Activated CD4-positive, alpha-beta T cell treated with anti-CD3 and anti-CD28 coated beads, Interleukin-2, amount 10 ng/mL, durations not matched to agents 24 days and 14 days (primary cell): ENCODE results near the gene RUFY3. TPM values are rescaled to one million over a fixed set of nuclear protein-coding genes. Genes with fewer than 3 reads are reported as not detected.
"Not testable (repeated sequence)": the region's sequence is repeated elsewhere in the genome, so short reads cannot be mapped to it uniquely, and the experiment has no call there.

Experiments used
- DNase-seq: peaks from one replicate; pipeline ENCODE4 v3.0.0; 2022
- H3K27ac Mint-ChIP-seq: one replicate; pipeline ENCODE4 v1.8.0; 2022; ENCODE audit warnings: mild to moderate bottlenecking, mixed read lengths
- H3K27me3 Mint-ChIP-seq: one replicate; pipeline ENCODE4 v1.8.0; 2022; ENCODE audit warnings: mixed read lengths
- H3K36me3 Mint-ChIP-seq: one replicate; pipeline ENCODE4 v1.8.0; 2022; ENCODE audit warnings: low read depth, mild to moderate bottlenecking, mixed read lengths
- H3K4me1 Mint-ChIP-seq: one replicate; pipeline ENCODE4 v1.8.0; 2021; ENCODE audit warnings: mixed read lengths
- H3K4me3 Mint-ChIP-seq: one replicate; pipeline ENCODE4 v1.8.0; 2022; ENCODE audit warnings: mild to moderate bottlenecking, moderate library complexity, mixed read lengths
- H3K9me3 Mint-ChIP-seq: one replicate; pipeline ENCODE4 v1.8.0; 2021; ENCODE audit warnings: mixed read lengths
- intact Hi-C: fragments of 100-400 bp; cut with micrococcal nuclease; formaldehyde crosslinking; loops from one replicate; pipeline ENCODE4 v1.15.1; 2023
- total RNA-seq: library from RNA; stranded (reverse); gene quantifications from 2 replicates; pipeline ENCODE4 v1.2.3, GENCODE V29; 2022

Gene RUFY3
- total RNA-seq, 1 donor from 2014 or later: 11.5 TPM

DNA sequence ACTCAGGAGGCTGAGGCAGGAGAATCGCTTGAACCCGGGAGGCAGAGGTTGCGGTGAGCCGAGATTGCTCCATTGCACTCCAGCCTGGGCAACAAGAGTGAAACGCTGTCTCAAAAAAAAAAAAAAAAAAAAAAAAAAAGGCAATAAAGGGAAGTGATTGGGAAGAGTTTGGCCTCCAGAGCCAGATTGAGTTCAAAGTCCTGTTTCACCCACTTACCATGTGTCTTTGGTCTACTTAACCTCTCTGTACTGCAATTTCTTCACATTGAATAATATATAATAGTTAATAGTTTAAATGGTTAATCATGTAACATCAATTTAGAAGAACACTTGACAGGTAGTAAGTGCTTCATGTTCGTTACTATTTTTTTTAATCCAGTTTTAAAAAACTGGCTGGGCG, 27.1 kb upstream of the RUFY3 start:
- H3K9me3 Mint-ChIP-seq, H3K27me3 Mint-ChIP-seq, H3K4me3 Mint-ChIP-seq, H3K27ac Mint-ChIP-seq, DNase-seq, intact Hi-C loops: not testable (repeated sequence)
- Mint-ChIP-seq H3K4me1 (peaks cover 19% of the 10 kb centered on the region), H3K36me3 (peaks cover 20% of the 10 kb centered on the region)

DNA sequence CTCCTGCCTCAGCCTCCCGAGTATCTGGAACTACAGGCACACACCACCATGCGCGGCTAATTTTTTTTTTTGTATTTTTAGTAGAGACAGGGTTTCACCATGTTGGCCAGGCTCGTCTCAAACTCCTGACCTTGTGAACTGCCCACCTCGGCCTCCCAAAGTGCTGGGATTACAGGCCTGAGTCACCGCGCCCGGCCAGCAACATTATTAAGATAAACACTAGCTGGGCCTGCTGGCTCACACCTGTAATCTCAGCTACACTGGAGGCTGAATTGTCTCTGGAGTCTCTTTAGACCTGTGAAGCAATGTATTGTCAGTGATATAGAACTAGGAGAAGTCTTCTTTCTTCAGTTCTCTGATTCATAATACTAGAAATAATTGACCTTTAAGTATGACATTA, 23.3 kb upstream of the RUFY3 start:
- H3K27ac Mint-ChIP-seq, H3K4me3 Mint-ChIP-seq, H3K27me3 Mint-ChIP-seq, H3K36me3 Mint-ChIP-seq, DNase-seq, intact Hi-C loops, H3K4me1 Mint-ChIP-seq, H3K9me3 Mint-ChIP-seq: not testable (repeated sequence)

- Mint-ChIP-seq H3K9me3 (no peaks in the 10 kb centered on the region), H3K27ac (no peak overlapping the region), H3K36me3 (no peaks in the 10 kb centered on the region), H3K4me1 (peaks cover 14% of the 10 kb centered on the region), H3K27me3 (no peaks in the 10 kb centered on the region), H3K4me3 (no peak overlapping the region)
- DNase-seq: no peak
- intact Hi-C loops: loop anchor here (10.0 kb wide), 1 partner anchor 224 kb away; no protein-coding TSS in a partner anchor
Observed at GRCh38 chr4:70700712-70701111, 21.1 kb upstream of the RUFY3 start.

GRCh38 chr4:70701271-70701670, 20.5 kb upstream of the RUFY3 start:
- Mint-ChIP-seq H3K4me1 (peaks cover 19% of the 10 kb centered on the region), H3K27me3 (no peaks in the 10 kb centered on the region), H3K36me3 (no peaks in the 10 kb centered on the region), H3K4me3 (no peak overlapping the region), H3K27ac (no peak overlapping the region), H3K9me3 (no peaks in the 10 kb centered on the region)
- intact Hi-C loops: loop anchor here (10.0 kb wide), 1 partner anchor 224 kb away; no protein-coding TSS in a partner anchor
- DNase-seq: no peak

DNA sequence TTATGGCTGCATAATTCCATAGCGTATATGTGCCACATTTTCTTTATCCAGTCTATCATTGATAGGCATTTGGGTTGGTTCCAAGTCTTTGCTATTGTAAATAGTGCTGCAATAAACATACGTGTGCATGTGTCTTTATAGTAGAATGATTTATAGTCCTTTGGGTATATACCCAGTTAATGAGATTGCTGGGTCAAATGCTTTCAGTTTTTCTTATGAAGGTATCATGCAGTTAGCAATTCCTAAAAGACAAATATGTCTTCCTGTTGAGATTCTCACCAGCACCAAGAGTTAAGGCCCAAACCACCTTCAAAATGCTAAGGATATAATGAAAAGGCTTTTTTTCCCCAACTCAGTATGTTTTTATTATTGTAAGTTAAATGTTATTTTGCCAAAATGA, 19.2 kb upstream of the RUFY3 start:
- H3K27ac Mint-ChIP-seq, H3K36me3 Mint-ChIP-seq, H3K4me3 Mint-ChIP-seq, DNase-seq, H3K27me3 Mint-ChIP-seq, H3K9me3 Mint-ChIP-seq: not testable (repeated sequence)
- intact Hi-C loops: loop anchor here (10.0 kb wide), 1 partner anchor 222 kb away; no protein-coding TSS in a partner anchor
- peaks cover 24% of the 10 kb centered on the region for H3K4me1 Mint-ChIP-seq

DNA sequence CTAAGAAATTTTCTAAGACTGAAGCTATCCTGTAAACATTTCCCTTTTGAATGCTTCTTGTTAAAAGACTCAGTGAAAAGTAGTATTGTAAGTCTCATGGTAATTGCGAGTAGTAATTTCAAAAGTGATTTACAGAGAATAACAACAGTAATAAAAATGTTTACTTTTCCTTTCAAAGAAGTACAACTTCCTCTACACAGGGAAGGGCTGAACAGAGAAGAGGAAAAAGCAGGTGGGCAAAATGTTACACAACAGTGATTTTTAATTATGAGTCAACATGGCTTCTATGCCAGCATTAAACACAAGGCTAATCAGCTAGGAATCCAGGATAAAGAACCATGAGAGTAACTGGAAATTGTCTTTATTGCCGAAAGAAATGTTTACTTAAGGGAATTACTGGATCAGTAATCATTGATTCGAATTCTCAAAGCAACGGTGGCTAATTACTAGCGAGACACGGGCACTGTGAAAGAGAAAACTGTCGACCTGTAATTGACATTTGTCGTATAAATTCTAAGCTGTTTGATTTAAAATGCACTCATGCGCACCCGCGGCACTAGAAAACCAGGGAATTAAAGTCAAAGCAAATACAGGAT, 18.0 kb upstream of the RUFY3 start:
- Mint-ChIP-seq H3K9me3 (no peaks in the 10 kb centered on the region), H3K36me3 (no peaks in the 10 kb centered on the region), H3K4me1 (peaks cover 24% of the 10 kb centered on the region), H3K4me3 (peak overlapping the region; percentile 87), H3K27me3 (no peaks in the 10 kb centered on the region), H3K27ac (peak overlapping the region; percentile 91)
- intact Hi-C loops: loop anchor here (10.0 kb wide), 1 partner anchor 221 kb away; no protein-coding TSS in a partner anchor
- no peak for DNase-seq

GRCh38 chr4:70704215-70704930, 17.4 kb upstream of the RUFY3 start:
- Mint-ChIP-seq H3K4me3 (peak overlapping the region; percentile 87), H3K27me3 (no peaks in the 10 kb centered on the region), H3K9me3 (no peaks in the 10 kb centered on the region), H3K27ac (peak overlapping the region; percentile 91), H3K4me1 (peaks cover 24% of the 10 kb centered on the region), H3K36me3 (no peaks in the 10 kb centered on the region)
- DNase-seq: peak; percentile 84
- intact Hi-C loops: loop anchor here (10.0 kb wide), 1 partner anchor 220 kb away; no protein-coding TSS in a partner anchor

DNA sequence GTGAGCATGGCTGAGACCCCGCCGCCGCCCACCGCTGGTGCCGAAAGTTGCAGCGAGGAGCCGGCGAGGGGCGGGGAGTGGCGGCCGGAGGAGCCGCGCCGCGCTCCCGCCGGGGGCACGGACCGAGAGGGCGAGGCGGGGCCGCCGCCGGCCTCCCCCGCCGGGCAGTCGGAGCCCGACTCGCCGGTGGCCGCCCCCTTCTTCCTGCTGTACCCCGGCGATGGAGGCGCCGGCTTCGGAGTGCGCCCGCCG, 16.9 kb upstream of the RUFY3 start:
- peak; percentile 79 for DNase-seq
- H3K4me1 Mint-ChIP-seq: peaks cover 24% of the 10 kb centered on the region
- H3K9me3 Mint-ChIP-seq: no peaks in the 10 kb centered on the region
- H3K36me3 Mint-ChIP-seq: no peaks in the 10 kb centered on the region
- peak overlapping the region; percentile 87 for H3K4me3 Mint-ChIP-seq
- intact Hi-C loops: loop anchor here (1.0 to 10.0 kb wide), 6 partner anchors 17 to 302 kb away; partner anchors contain the start of genes GRSF1 and UTP3
- peak overlapping the region; percentile 48 for H3K27ac Mint-ChIP-seq
- no peaks in the 10 kb centered on the region for H3K27me3 Mint-ChIP-seq

- Mint-ChIP-seq H3K9me3 (no peaks in the 10 kb centered on the region), H3K4me1 (peaks cover 24% of the 10 kb centered on the region), H3K27me3 (no peaks in the 10 kb centered on the region), H3K4me3 (peak overlapping the region; percentile 95), H3K27ac (peak overlapping the region; percentile 90), H3K36me3 (no peaks in the 10 kb centered on the region)
- peak; percentile 90 for DNase-seq
- intact Hi-C loops: loop anchor here (1.0 to 10.0 kb wide), 7 partner anchors 17 to 302 kb away; partner anchors contain the start of genes GRSF1 and UTP3
Observed at GRCh38 chr4:70705183-70706043, 16.4 kb upstream of the RUFY3 start.

- DNase-seq: no peak
- intact Hi-C loops: loop anchor here (2.0 to 10.0 kb wide), 5 partner anchors 17 to 301 kb away; partner anchors contain the start of gene GRSF1
- Mint-ChIP-seq H3K4me1 (peaks cover 24% of the 10 kb centered on the region), H3K4me3 (peak overlapping the region; percentile 95), H3K9me3 (no peaks in the 10 kb centered on the region), H3K36me3 (no peaks in the 10 kb centered on the region), H3K27me3 (no peaks in the 10 kb centered on the region), H3K27ac (peak overlapping the region; percentile 90)
Observed at GRCh38 chr4:70706044-70706461, 15.7 kb upstream of the RUFY3 start.

GRCh38 chr4:70706516-70706915, 15.2 kb upstream of the RUFY3 start:
- intact Hi-C loops: loop anchor here (2.0 to 10.0 kb wide), 5 partner anchors 16 to 301 kb away; partner anchors contain the start of gene GRSF1
- Mint-ChIP-seq H3K4me3 (peak overlapping the region; percentile 95), H3K9me3 (no peaks in the 10 kb centered on the region), H3K27me3 (no peaks in the 10 kb centered on the region), H3K27ac (peak overlapping the region; percentile 90), H3K36me3 (no peaks in the 10 kb centered on the region), H3K4me1 (peaks cover 24% of the 10 kb centered on the region)
- no peak for DNase-seq

DNA sequence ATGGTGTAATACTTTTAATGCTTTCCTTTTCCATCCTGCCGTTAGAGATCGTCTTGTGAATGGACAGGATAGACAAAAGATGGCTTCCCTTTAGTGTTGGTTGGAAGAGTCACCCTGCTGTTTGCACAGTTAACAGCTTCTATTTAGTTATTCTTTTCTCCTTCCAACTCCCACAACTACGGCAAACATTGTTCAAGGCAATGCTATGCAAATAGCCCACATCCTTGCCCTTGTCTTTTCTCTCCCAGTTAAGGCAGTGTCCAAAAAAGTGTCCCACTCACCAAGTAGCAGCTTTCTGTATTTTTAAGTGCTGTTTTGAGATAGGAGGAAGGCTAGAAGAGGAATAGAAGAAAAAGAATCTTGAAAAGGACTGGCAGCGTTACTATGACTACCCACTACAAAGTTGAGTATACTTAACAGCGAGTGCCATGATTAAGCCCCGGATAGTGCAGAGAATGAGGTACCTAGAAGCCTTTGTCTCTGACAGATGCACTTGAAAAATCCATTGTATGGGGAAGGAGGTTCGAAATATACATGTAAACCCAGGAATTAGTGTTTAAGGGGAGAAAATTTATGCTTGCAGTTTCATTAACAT, 12.1 kb upstream of the RUFY3 start:
- no peak overlapping the region for H3K27ac Mint-ChIP-seq
- no peaks in the 10 kb centered on the region for H3K9me3 Mint-ChIP-seq
- H3K36me3 Mint-ChIP-seq: no peaks in the 10 kb centered on the region
- no peaks in the 10 kb centered on the region for H3K27me3 Mint-ChIP-seq
- peaks cover 29% of the 10 kb centered on the region for H3K4me1 Mint-ChIP-seq
- no peak overlapping the region for H3K4me3 Mint-ChIP-seq
- DNase-seq: no peak
- intact Hi-C loops: loop anchor here (5.0 to 10.0 kb wide), 4 partner anchors 93 to 298 kb away; partner anchors contain the start of gene GRSF1

- Mint-ChIP-seq H3K4me3 (no peak overlapping the region), H3K4me1 (peaks cover 24% of the 10 kb centered on the region)
Observed at GRCh38 chr4:70711599-70711998, 10.2 kb upstream of the RUFY3 start.

More at GRCh38 chr4:70711599-70711998, 10.2 kb upstream of the RUFY3 start:
- Mint-ChIP-seq H3K27ac (peak overlapping the region; percentile 15), H3K36me3 (no peaks in the 10 kb centered on the region), H3K9me3 (no peaks in the 10 kb centered on the region), H3K27me3 (no peaks in the 10 kb centered on the region)
- DNase-seq: no peak
- intact Hi-C loops: no loop called here
